HEK293 (cell line): ENCODE results near the gene GPR62.

ENCODE experiments used
- GLIS2 ChIP-seq: fragments of 450-650 bp; formaldehyde crosslinking; IDR thresholded peaks from 2 replicates; pipeline ENCODE4 v1.5.1; 2016; ENCODE audit warnings: missing biosample characterization, missing genetic modification characterization
- PRDM1 ChIP-seq: fragments of 450-650 bp; formaldehyde crosslinking; IDR thresholded peaks from 2 replicates; pipeline ENCODE4; 2016; ENCODE audit warnings: missing biosample characterization, missing genetic modification characterization
- PRDM6 ChIP-seq: fragments of 450-650 bp; formaldehyde crosslinking; IDR thresholded peaks from 2 replicates; pipeline ENCODE4 v1.5.1; 2017; ENCODE audit warnings: missing biosample characterization, missing genetic modification characterization
- SP2 ChIP-seq: fragments of 450-650 bp; formaldehyde crosslinking; IDR thresholded peaks from 2 replicates; pipeline ENCODE4 v1.5.1; 2016; ENCODE audit warnings: missing biosample characterization, missing genetic modification characterization
- ZBTB20 ChIP-seq: fragments of 450-650 bp; formaldehyde crosslinking; IDR thresholded peaks from 2 replicates; pipeline ENCODE4 v1.5.1; 2016; ENCODE audit warnings: missing biosample characterization, missing genetic modification characterization
- ZBTB8A ChIP-seq: fragments of 450-650 bp; formaldehyde crosslinking; IDR thresholded peaks from 2 replicates; pipeline ENCODE4 v1.5.1; 2016; ENCODE audit warnings: missing biosample characterization, missing genetic modification characterization
- ZNF10 ChIP-seq: fragments of 450-650 bp; formaldehyde crosslinking; IDR thresholded peaks from 2 replicates; pipeline ENCODE4 v1.5.1; 2017; ENCODE audit warnings: missing biosample characterization, missing genetic modification characterization
- ZNF157 ChIP-seq: fragments of 450-650 bp; formaldehyde crosslinking; IDR thresholded peaks from 2 replicates; pipeline ENCODE4 v1.5.1; 2016; ENCODE audit warnings: missing biosample characterization, missing genetic modification characterization
- ZNF2 ChIP-seq: fragments of 450-650 bp; formaldehyde crosslinking; IDR thresholded peaks from 2 replicates; pipeline ENCODE4 v1.5.1; 2016; ENCODE audit warnings: missing biosample characterization, missing genetic modification characterization
- ZNF23 ChIP-seq: fragments of 450-650 bp; formaldehyde crosslinking; IDR thresholded peaks from 2 replicates; pipeline ENCODE4 v1.5.1; 2016; ENCODE audit warnings: missing biosample characterization, missing genetic modification characterization, borderline replicate concordance
- ZNF341 ChIP-seq: fragments of 450-650 bp; formaldehyde crosslinking; IDR thresholded peaks from 2 replicates; pipeline ENCODE4; 2016; ENCODE audit warnings: low read depth, missing biosample characterization, missing genetic modification characterization
- ZNF394 ChIP-seq: fragments of 450-650 bp; formaldehyde crosslinking; IDR thresholded peaks from 2 replicates; pipeline ENCODE4 v1.5.1; 2016; ENCODE audit warnings: missing biosample characterization, missing genetic modification characterization, mild to moderate bottlenecking, moderate library complexity, borderline replicate concordance
- ZNF510 ChIP-seq: fragments of 450-650 bp; formaldehyde crosslinking; IDR thresholded peaks from 2 replicates; pipeline ENCODE4 v1.5.1; 2018; ENCODE audit warnings: mild to moderate bottlenecking, missing genetic modification characterization, missing biosample characterization; ENCODE audit not compliant: insufficient replicate concordance
- ZNF518A ChIP-seq: fragments of 450-650 bp; formaldehyde crosslinking; conservative IDR thresholded peaks from 2 replicates; pipeline ENCODE4 v1.5.1; 2016; ENCODE audit warnings: low read depth, missing biosample characterization, missing genetic modification characterization
- ZNF549 ChIP-seq: fragments of 450-650 bp; IDR thresholded peaks from 2 replicates; pipeline ENCODE4 v1.5.1; 2018; ENCODE audit warnings: missing biosample characterization, missing genetic modification characterization, mild to moderate bottlenecking, inconsistent platforms, moderate library complexity
- ZNF596 ChIP-seq: fragments of 450-650 bp; IDR thresholded peaks from 2 replicates; pipeline ENCODE4 v1.5.0; 2018; ENCODE audit warnings: missing biosample characterization, mild to moderate bottlenecking, missing genetic modification characterization, moderate library complexity
- ZNF792 ChIP-seq: fragments of 450-650 bp; formaldehyde crosslinking; IDR thresholded peaks from 2 replicates; pipeline ENCODE4 v1.5.1; 2016; ENCODE audit warnings: missing biosample characterization, missing genetic modification characterization
- ZXDB ChIP-seq: fragments of 450-650 bp; formaldehyde crosslinking; IDR thresholded peaks from 2 replicates; pipeline ENCODE4 v1.5.1; 2016; ENCODE audit warnings: missing biosample characterization, missing genetic modification characterization
- TF ChIP-seq, protein P1 (sequence below): fragments of 450-650 bp; formaldehyde crosslinking; IDR thresholded peaks from 2 replicates; pipeline ENCODE4 v1.5.1; 2016; ENCODE audit warnings: missing biosample characterization, missing genetic modification characterization
- TF ChIP-seq, protein P2 (sequence below): fragments of 450-650 bp; formaldehyde crosslinking; IDR thresholded peaks from 2 replicates; pipeline ENCODE4 v1.5.1; 2016; ENCODE audit warnings: missing biosample characterization, missing genetic modification characterization
- TF ChIP-seq, protein P3 (sequence below): fragments of 450-650 bp; formaldehyde crosslinking; IDR thresholded peaks from 2 replicates; pipeline ENCODE4 v1.5.1; 2016; ENCODE audit warnings: missing biosample characterization, missing genetic modification characterization, low read depth
- TF ChIP-seq, protein P4 (sequence below): fragments of 450-650 bp; formaldehyde crosslinking; optimal IDR thresholded peaks from 2 replicates; pipeline ENCODE3; 2016; ENCODE audit warnings: missing biosample characterization, mild to moderate bottlenecking, missing genetic modification characterization

The GPR62 gene

GRCh38 chr3:51941798-51942602 is 13.2 kb upstream of the GPR62 start, which contains the start of the genes PARP3 and RRP9 (continued):
- no peak for TF ChIP-seq PRDM6
- TF ChIP-seq ZNF2 (tag by site-specific recombination) = 0 out of 2 replicates have a peak, but pooled peaks have one; percentile 17
- TF ChIP-seq SP2 = peak; percentile 99
- TF ChIP-seq, protein P1, sequence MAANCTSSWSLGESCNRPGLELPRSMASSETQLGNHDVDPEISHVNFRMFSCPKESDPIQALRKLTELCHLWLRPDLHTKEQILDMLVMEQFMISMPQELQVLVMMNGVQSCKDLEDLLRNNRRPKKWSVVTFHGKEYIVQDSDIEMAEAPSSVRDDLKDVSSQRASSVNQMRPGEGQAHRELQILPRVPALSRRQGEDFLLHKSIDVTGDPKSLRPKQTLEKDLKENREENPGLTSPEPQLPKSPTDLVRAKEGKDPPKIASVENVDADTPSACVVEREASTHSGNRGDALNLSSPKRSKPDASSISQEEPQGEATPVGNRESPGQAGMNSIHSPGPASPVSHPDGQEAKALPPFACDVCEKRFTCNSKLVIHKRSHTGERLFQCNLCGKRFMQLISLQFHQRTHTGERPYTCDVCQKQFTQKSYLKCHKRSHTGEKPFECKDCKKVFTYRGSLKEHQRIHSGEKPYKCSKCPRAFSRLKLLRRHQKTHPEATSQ = no peak
- TF ChIP-seq, protein P2, sequence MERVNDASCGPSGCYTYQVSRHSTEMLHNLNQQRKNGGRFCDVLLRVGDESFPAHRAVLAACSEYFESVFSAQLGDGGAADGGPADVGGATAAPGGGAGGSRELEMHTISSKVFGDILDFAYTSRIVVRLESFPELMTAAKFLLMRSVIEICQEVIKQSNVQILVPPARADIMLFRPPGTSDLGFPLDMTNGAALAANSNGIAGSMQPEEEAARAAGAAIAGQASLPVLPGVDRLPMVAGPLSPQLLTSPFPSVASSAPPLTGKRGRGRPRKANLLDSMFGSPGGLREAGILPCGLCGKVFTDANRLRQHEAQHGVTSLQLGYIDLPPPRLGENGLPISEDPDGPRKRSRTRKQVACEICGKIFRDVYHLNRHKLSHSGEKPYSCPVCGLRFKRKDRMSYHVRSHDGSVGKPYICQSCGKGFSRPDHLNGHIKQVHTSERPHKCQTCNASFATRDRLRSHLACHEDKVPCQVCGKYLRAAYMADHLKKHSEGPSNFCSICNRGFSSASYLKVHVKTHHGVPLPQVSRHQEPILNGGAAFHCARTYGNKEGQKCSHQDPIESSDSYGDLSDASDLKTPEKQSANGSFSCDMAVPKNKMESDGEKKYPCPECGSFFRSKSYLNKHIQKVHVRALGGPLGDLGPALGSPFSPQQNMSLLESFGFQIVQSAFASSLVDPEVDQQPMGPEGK (tag by site-specific recombination) = peak; percentile 42; the same call in 1 of the 2 replicates
- peak; percentile 52; the same call in 1 of the 2 replicates for TF ChIP-seq GLIS2 (tag by site-specific recombination)
- TF ChIP-seq, protein P3, sequence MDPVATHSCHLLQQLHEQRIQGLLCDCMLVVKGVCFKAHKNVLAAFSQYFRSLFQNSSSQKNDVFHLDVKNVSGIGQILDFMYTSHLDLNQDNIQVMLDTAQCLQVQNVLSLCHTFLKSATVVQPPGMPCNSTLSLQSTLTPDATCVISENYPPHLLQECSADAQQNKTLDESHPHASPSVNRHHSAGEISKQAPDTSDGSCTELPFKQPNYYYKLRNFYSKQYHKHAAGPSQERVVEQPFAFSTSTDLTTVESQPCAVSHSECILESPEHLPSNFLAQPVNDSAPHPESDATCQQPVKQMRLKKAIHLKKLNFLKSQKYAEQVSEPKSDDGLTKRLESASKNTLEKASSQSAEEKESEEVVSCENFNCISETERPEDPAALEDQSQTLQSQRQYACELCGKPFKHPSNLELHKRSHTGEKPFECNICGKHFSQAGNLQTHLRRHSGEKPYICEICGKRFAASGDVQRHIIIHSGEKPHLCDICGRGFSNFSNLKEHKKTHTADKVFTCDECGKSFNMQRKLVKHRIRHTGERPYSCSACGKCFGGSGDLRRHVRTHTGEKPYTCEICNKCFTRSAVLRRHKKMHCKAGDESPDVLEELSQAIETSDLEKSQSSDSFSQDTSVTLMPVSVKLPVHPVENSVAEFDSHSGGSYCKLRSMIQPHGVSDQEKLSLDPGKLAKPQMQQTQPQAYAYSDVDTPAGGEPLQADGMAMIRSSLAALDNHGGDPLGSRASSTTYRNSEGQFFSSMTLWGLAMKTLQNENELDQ (tag by site-specific recombination) = no peak
- TF ChIP-seq ZNF341 (tag by site-specific recombination) = peak; percentile 85
- TF ChIP-seq PRDM1 (tag by site-specific recombination) = no peak
- peak; percentile 37; the same call in 1 of the 2 replicates for TF ChIP-seq ZBTB20 (tag by site-specific recombination)
- TF ChIP-seq ZNF10 = no peak
- no peak for TF ChIP-seq ZNF23
- TF ChIP-seq ZNF792 (tag by site-specific recombination) = no peak
- TF ChIP-seq ZBTB8A (tag by site-specific recombination) = peak; percentile 83
- TF ChIP-seq, protein P4, sequence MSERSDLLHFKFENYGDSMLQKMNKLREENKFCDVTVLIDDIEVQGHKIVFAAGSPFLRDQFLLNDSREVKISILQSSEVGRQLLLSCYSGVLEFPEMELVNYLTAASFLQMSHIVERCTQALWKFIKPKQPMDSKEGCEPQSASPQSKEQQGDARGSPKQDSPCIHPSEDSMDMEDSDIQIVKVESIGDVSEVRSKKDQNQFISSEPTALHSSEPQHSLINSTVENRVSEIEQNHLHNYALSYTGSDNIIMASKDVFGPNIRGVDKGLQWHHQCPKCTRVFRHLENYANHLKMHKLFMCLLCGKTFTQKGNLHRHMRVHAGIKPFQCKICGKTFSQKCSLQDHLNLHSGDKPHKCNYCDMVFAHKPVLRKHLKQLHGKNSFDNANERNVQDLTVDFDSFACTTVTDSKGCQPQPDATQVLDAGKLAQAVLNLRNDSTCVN = peak; percentile 63
- peak; percentile 66; the same call in 1 of the 2 replicates for TF ChIP-seq ZXDB (tag by site-specific recombination)
- 0 out of 2 replicates have a peak, but pooled peaks have one; percentile 51 for TF ChIP-seq ZNF518A
- no peak for TF ChIP-seq ZNF157 (tag by site-specific recombination)
- TF ChIP-seq ZNF549 (tag by site-specific recombination) = no peak
- TF ChIP-seq ZNF596 (tag by site-specific recombination) = no peak
- no peak for TF ChIP-seq ZNF510 (tag by site-specific recombination)
- TF ChIP-seq ZNF394 (tag by site-specific recombination) = peak; percentile 47; the same call in 1 of the 2 replicates
